ENCODE measurements around the gene SRP19.

The SRP19 gene

DNA sequence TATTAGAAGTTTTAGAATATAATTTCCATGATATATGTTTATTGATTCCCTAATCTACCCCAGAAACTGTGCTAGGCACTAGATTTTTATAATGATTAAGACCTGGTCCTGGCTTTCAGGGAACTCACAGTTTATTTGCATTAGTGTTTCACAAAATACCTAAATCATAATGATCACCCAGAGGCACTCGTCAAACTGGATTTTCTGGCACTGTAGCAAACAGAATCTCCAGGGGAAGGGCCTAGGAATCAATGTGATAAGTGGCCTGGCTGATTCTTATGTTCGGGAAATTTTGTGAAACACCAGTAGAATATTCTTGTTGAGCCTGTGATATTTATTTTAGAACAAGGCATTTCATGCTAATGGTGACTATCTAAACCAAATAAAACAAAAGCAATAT, 37.4 kb upstream of the SRP19 start:
- TF ChIP-seq, protein P1, sequence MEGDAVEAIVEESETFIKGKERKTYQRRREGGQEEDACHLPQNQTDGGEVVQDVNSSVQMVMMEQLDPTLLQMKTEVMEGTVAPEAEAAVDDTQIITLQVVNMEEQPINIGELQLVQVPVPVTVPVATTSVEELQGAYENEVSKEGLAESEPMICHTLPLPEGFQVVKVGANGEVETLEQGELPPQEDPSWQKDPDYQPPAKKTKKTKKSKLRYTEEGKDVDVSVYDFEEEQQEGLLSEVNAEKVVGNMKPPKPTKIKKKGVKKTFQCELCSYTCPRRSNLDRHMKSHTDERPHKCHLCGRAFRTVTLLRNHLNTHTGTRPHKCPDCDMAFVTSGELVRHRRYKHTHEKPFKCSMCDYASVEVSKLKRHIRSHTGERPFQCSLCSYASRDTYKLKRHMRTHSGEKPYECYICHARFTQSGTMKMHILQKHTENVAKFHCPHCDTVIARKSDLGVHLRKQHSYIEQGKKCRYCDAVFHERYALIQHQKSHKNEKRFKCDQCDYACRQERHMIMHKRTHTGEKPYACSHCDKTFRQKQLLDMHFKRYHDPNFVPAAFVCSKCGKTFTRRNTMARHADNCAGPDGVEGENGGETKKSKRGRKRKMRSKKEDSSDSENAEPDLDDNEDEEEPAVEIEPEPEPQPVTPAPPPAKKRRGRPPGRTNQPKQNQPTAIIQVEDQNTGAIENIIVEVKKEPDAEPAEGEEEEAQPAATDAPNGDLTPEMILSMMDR (IDR thresholded peaks at IDR 0.05) = no peak
- H3K4me3 ChIP-seq (ENCODE audit: low read depth, low read length) = no peak overlapping the region
- no peak overlapping the region for H3K4me2 ChIP-seq (ENCODE audit: low read length)
- no peak overlapping the region for H2AFZ ChIP-seq
- no peaks in the 10 kb centered on the region for H3K4me1 ChIP-seq
- no peak overlapping the region for H3K9ac ChIP-seq
- no peak overlapping the region for H3K27ac ChIP-seq
- no peaks in the 10 kb centered on the region for H3K36me3 ChIP-seq (ENCODE audit: control insufficient read depth, insufficient read depth, low read length)
- H3K27me3 ChIP-seq (ENCODE audit: control insufficient read depth, insufficient read depth, low read length) = no peaks in the 10 kb centered on the region
- H3K79me2 ChIP-seq = no peaks in the 10 kb centered on the region
- no peaks in the 10 kb centered on the region for H3K9me3 ChIP-seq (ENCODE audit: control insufficient read depth, low read length)

DNA sequence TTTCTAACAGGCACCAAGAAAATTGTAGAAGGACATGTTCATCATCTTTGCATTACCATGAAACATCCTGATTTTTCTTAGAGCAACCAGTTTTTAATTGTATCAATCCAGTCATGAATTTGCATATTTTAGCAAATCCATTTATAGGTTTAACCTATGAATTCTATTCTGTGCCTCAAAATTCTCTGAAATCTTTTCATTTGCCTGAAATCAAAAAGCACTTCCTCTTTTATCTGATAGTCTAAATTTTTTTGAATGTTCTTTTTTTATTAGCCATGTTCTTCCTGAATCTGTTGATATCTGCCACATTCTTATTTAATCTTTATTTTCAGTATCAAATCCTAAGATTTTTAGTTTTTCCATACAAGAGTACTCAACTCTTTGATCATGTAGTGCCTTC, 36.9 kb upstream of the SRP19 start:
- H3K9ac ChIP-seq = no peak overlapping the region
- H3K4me3 ChIP-seq (ENCODE audit: low read depth, low read length) = no peak overlapping the region
- H3K79me2 ChIP-seq = no peaks in the 10 kb centered on the region
- H3K27me3 ChIP-seq (ENCODE audit: control insufficient read depth, insufficient read depth, low read length) = no peaks in the 10 kb centered on the region
- no peak overlapping the region for H3K27ac ChIP-seq
- TF ChIP-seq, protein P1 (IDR thresholded peaks at IDR 0.05) = no peak
- no peaks in the 10 kb centered on the region for H3K36me3 ChIP-seq (ENCODE audit: control insufficient read depth, insufficient read depth, low read length)
- H3K9me3 ChIP-seq (ENCODE audit: control insufficient read depth, low read length) = no peaks in the 10 kb centered on the region
- H2AFZ ChIP-seq = no peak overlapping the region
- no peaks in the 10 kb centered on the region for H3K4me1 ChIP-seq
- no peak overlapping the region for H3K4me2 ChIP-seq (ENCODE audit: low read length)

DNA sequence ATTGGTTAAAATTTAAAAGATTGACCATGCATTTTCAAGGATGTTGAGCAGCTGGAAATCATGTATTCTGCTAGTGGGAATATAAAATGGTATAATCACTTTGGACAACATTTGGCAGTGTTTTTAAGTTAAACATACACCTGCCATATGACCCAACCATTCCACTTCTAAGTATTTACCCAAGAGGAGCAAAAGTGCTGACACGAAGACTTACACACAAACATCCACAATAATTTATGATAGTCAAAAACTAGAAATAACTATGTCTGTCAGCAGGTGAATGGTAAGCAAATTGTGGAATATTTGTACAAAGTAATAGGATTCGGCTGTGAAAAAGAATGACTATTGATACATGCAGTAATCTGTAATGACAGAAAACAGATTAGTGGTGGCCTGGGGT, 30.7 kb upstream of the SRP19 start:
- no peaks in the 10 kb centered on the region for H3K36me3 ChIP-seq (ENCODE audit: control insufficient read depth, insufficient read depth, low read length)
- TF ChIP-seq, protein P1 (IDR thresholded peaks at IDR 0.05) = no peak
- no peak overlapping the region for H3K4me2 ChIP-seq (ENCODE audit: low read length)

DNA sequence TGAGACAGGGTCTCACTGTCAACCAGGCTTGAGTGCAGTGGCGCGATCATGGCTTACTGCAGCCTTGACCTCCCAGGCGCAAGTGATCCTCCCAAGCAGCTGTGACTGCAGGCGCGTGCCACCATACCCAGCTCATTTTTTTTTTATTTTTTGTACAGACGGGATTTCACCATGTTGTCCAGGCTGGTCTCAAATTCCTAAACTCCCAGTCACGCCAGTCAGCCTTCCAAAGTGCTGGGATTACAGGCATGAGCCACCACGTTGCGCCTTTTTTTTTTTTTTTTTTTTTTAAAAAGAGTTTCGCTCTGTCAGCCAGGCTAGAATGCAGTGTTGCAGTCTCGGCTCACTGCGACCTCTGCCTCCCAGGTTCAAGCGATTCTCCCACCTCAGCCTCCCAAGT, 27.1 kb upstream of the SRP19 start:
- Histone ChIP-seq H3K9me3 (ENCODE audit: control insufficient read depth, low read length) (no peaks in the 10 kb centered on the region), H3K36me3 (ENCODE audit: control insufficient read depth, insufficient read depth, low read length) (no peaks in the 10 kb centered on the region), H3K4me1 (no peaks in the 10 kb centered on the region), H3K9ac (no peak overlapping the region), H3K27me3 (ENCODE audit: control insufficient read depth, insufficient read depth, low read length) (no peaks in the 10 kb centered on the region), H3K79me2 (no peaks in the 10 kb centered on the region), H3K4me3 (ENCODE audit: low read depth, low read length) (no peak overlapping the region), H2AFZ (no peak overlapping the region), H3K4me2 (ENCODE audit: low read length) (no peak overlapping the region), H3K27ac (no peak overlapping the region)
- TF ChIP-seq, protein P1 (IDR thresholded peaks at IDR 0.05) = no peak

More for the DNA sequence above, 30.7 kb upstream of the SRP19 start:
- H3K27me3 ChIP-seq (ENCODE audit: control insufficient read depth, insufficient read depth, low read length) = no peaks in the 10 kb centered on the region
- H3K9me3 ChIP-seq (ENCODE audit: control insufficient read depth, low read length) = no peaks in the 10 kb centered on the region
- no peak overlapping the region for H3K9ac ChIP-seq
- no peak overlapping the region for H2AFZ ChIP-seq
- H3K79me2 ChIP-seq = no peaks in the 10 kb centered on the region
- H3K4me3 ChIP-seq (ENCODE audit: low read depth, low read length) = no peak overlapping the region
- no peak overlapping the region for H3K27ac ChIP-seq
- H3K4me1 ChIP-seq = no peaks in the 10 kb centered on the region

DNA sequence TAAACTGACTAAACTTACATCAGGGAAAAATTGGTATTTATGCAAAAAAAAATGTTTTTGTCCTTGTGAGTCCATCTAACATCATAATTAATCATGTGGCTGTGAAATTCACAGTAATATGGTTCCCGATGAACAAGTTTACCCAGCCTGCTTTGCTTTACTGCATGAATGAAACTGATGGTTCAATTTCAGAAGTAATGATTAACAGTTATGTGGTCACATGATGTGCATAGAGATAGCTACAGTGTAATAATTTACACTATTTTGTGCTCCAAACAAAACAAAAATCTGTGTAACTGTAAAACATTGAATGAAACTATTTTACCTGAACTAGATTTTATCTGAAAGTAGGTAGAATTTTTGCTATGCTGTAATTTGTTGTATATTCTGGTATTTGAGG, 16.6 kb upstream of the SRP19 start:
- peaks cover 20% of the 10 kb centered on the region for H3K4me1 ChIP-seq
- no peaks in the 10 kb centered on the region for H3K36me3 ChIP-seq (ENCODE audit: control insufficient read depth, insufficient read depth, low read length)
- no peak overlapping the region for H3K9ac ChIP-seq
- no peak overlapping the region for H3K4me2 ChIP-seq (ENCODE audit: low read length)
- H3K27me3 ChIP-seq (ENCODE audit: control insufficient read depth, insufficient read depth, low read length) = no peaks in the 10 kb centered on the region
- H3K27ac ChIP-seq = no peak overlapping the region
- H3K4me3 ChIP-seq (ENCODE audit: low read depth, low read length) = no peak overlapping the region
- TF ChIP-seq, protein P1 (IDR thresholded peaks at IDR 0.05) = no peak
- H3K79me2 ChIP-seq = no peaks in the 10 kb centered on the region
- H2AFZ ChIP-seq = no peak overlapping the region
- H3K9me3 ChIP-seq (ENCODE audit: control insufficient read depth, low read length) = no peaks in the 10 kb centered on the region

All from parathyroid adenoma (tissue), 2 donors.